ENCODE results near the gene TARDBP. TPM values are rescaled to one million over a fixed set of nuclear protein-coding genes. Genes with fewer than 3 reads are reported as not detected.
"Not testable (repeated sequence)": the region's sequence is repeated elsewhere in the genome, so short reads cannot be mapped to it uniquely, and the experiment has no call there.

Gene TARDBP
- total RNA-seq, 1 experiment from 2014 or later: 155 TPM

GRCh38 chr1:10989095-10989494 is 23.4 kb upstream of the TARDBP start:
- H3K4me2 ChIP-seq (ENCODE audit: low read length): no peak overlapping the region
- no peak for DNase-seq (ENCODE audit: low read depth, low spot score)
- intact Hi-C loops (cut with micrococcal nuclease): no loop called here
- TF ChIP-seq MAX (IDR thresholded peaks at IDR 0.05): no peak
- TF ChIP-seq FOSL1 (IDR thresholded peaks at IDR 0.05; ENCODE audit: low read depth): no peak
- TF ChIP-seq EZH2 (IDR thresholded peaks at IDR 0.05): no peak
- TF ChIP-seq REST (IDR thresholded peaks at IDR 0.05; ENCODE audit: low read depth): no peak
- H3K27ac ChIP-seq (ENCODE audit: low read depth, low read length): no peak overlapping the region
- H4K20me1 ChIP-seq (ENCODE audit: insufficient read depth): no peaks in the 10 kb centered on the region
- no peaks in the 10 kb centered on the region for H3K9me3 ChIP-seq (ENCODE audit: control insufficient read depth in 1 of 2, insufficient read depth in 1 of 2, low read depth in 1 of 2, low read length in 2 of 2)
- H3K4me3 ChIP-seq (replicated peaks in 1 of 2; ENCODE audit: low read depth in 1 of 2, low read length in 2 of 2): no peak overlapping the region
- H3K9me2 ChIP-seq (ENCODE audit: insufficient read depth): no peaks in the 10 kb centered on the region
- ChIA-PET POLR2A (no interaction called here), CTCF (no interaction called here), RAD21 (ENCODE audit: low non-redundant PET in 1 of 2, low total read pairs in 2 of 2, uncharacterized antibody in 2 of 2, unreplicated experiment in 2 of 2) (no interaction called here)
- BruUV-seq (replicated peaks): no TSS peak
- no peak overlapping the region for H3K9ac ChIP-seq (ENCODE audit: low read length)
- no peaks in the 10 kb centered on the region for H3K36me3 ChIP-seq (ENCODE audit: control insufficient read depth in 1 of 2, insufficient read depth in 2 of 2, low read length in 2 of 2)
- peaks cover 4 to 9% of the 10 kb centered on the region in 2 experiments; a peak in 2 of 4 replicates for H3K4me1 ChIP-seq (ENCODE audit: control insufficient read depth in 1 of 2, insufficient read depth in 2 of 2, low read length in 2 of 2)
- no peak for ATAC-seq
- H3K79me2 ChIP-seq (ENCODE audit: insufficient read depth, low read length): no peaks in the 10 kb centered on the region
- no peaks in the 10 kb centered on the region for H3K27me3 ChIP-seq (ENCODE audit: insufficient read depth, low read length)
- H2AFZ ChIP-seq (ENCODE audit: low read depth, low read length, poor library complexity, severe bottlenecking): no peak overlapping the region

- H2AFZ ChIP-seq (ENCODE audit: low read depth, low read length, poor library complexity, severe bottlenecking); RAD21 ChIA-PET (ENCODE audit: low non-redundant PET in 1 of 2, low total read pairs in 2 of 2, uncharacterized antibody in 2 of 2, unreplicated experiment in 2 of 2); H4K20me1 ChIP-seq (ENCODE audit: insufficient read depth); H3K4me1 ChIP-seq (ENCODE audit: control insufficient read depth in 1 of 2, insufficient read depth in 2 of 2, low read length in 2 of 2); POLR2A ChIA-PET; intact Hi-C loops (cut with micrococcal nuclease); H3K27ac ChIP-seq (ENCODE audit: low read depth, low read length); H3K27me3 ChIP-seq (ENCODE audit: insufficient read depth, low read length); DNase-seq (ENCODE audit: low read depth, low spot score); CTCF ChIA-PET; H3K9me3 ChIP-seq (ENCODE audit: control insufficient read depth in 1 of 2, insufficient read depth in 1 of 2, low read depth in 1 of 2, low read length in 2 of 2); H3K4me3 ChIP-seq (replicated peaks in 1 of 2; ENCODE audit: low read depth in 1 of 2, low read length in 2 of 2); H3K79me2 ChIP-seq (ENCODE audit: insufficient read depth, low read length); H3K9ac ChIP-seq (ENCODE audit: low read length); H3K9me2 ChIP-seq (ENCODE audit: insufficient read depth); BruUV-seq (replicated peaks); H3K36me3 ChIP-seq (ENCODE audit: control insufficient read depth in 1 of 2, insufficient read depth in 2 of 2, low read length in 2 of 2); H3K4me2 ChIP-seq (ENCODE audit: low read length): not testable (repeated sequence)
- ATAC-seq: peak; percentile 42; the same call in 1 of the 2 replicates
Measured at GRCh38 chr1:10989920-10990516, 22.4 kb upstream of the TARDBP start.

Measured in HCT116 (cell line).